Activated T-cell treated with anti-CD3 and anti-CD28 coated beads, Interleukin-2, amount 50 U/mL, for 48 hours (primary cell): Measurements from ENCODE around the gene BMPR1A.

Source experiments
- DNase-seq, 2 experiments: peaks; one replicate each; pipeline ENCODE4 v3.0.0-alpha.2; 2020

The BMPR1A gene

DNA sequence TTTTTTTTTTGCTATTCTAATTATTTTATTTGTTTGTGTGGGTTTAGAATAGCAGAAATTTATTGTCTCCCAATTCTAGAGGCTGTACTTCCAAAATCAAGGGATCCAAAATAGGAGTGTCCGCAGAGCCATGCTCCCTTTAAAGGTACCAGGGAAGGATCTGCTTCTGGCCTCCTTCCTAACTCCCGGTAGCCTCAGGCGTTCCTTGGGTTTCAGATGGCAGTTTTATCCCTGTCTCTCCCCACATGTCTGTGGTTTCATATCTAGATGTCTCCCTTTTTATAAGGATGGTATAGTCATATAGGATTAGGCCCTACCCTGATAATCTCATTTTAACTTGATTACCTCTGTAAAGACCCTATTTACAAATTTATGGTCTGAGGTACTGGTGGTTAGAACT lies 48.4 kb downstream of the BMPR1A start:
- DNase-seq = no peak

DNA sequence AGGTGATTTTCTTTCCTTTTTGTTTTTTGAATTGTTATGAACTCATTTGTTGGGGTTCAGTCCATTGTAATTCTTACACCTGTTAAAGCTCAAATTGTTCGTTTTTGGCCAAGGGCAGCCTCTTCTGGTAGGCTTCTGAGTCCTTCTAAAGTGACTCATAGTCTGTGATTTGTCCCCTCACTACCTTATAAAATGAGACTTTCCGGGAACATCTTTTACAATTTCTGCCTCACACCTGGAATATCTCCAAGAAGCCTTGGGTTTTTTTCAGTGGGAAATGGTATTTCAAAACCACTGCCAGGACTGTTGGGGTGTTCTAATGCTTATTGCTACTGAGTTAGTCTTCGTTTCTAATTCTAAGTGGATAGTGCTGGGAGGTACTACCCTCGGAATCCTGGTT lies 56.7 kb downstream of the BMPR1A start:
- DNase-seq = no peak

DNA sequence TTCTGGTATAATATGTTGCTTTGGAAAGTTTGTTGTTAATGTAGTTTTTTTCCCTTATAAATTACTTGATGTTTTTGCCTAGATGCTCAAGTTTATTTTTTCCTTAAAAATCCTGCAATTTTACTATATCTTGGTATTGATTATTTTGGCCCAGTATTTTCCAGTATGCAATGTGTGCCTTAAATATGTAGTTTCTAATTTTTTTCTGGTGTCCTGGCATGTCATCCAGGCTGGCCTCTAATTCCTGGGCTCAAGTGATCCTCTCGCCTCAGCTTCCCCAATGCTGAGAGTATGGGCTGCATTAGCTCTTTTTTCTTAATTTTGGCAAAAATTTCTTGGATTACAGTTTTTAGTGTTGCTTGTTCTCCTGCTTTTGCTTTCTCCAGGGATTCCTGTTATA lies 57.6 kb downstream of the BMPR1A start:
- DNase-seq = no peak

DNA sequence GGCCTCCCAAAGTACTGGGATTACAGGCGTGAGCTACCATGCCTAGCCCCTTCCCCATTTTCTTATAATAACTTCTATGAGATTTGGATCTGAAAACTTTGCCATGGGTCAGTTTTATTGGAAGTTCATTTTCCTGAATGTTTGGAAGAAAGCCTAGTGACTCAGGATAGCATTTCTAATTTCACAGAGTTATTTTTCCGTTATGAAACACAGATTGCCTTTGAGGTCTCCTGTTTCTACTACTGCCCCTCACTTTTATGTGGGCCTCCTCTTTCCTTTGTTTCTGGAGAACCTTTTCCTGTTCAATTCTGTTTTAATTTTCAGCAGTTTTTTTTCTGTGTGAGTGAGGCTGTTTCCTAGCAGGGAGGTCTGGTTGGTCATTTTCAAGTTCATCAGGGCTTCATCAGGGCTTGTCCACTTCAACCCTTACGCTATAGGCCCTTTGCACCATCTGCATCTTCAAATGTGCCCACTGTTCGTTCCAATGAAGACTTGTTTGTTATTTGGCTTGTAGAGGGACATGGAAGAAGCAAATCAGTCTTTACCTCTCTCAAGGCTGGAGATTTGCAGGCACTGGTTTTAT lies 58.7 kb downstream of the BMPR1A start:
- DNase-seq = no peak

DNA sequence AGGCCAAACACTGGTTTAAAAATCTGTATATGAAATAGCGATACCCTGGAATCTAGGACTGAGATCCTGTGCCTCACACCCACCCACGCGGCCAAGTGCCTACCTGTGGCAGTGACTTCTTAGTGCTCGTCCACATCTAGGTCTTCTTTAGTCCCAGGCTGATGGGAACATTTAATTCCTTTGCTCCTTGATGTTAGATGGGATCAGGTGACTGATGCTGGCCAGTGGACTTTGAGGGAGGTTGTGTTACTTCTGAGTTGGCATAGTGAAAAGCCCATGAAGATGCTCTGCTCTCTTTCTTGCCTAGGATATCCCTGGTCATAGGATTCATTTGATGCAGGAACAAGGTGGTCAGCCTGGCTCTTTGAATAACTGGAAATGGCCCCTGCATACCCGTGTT lies 59.2 kb downstream of the BMPR1A start:
- no peak for DNase-seq

DNA sequence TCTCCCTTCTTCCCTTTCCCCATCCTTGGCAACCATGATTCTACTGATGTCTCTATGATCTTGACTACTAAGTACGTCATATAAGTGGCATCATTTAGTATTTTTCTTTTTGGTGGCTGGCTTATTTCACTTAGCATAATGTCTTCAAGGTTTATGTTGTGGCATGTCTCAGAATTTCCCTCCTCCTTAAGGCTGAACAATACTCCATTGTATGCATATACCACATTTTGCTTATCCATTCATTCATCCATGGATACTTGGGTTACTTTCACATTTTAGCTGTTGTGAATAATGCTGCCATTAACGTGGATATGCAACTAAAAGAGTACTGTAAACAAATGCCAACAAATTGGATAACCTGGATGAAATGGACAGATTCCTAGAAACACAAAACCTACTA lies 60.8 kb downstream of the BMPR1A start:
- no peak for DNase-seq

DNA sequence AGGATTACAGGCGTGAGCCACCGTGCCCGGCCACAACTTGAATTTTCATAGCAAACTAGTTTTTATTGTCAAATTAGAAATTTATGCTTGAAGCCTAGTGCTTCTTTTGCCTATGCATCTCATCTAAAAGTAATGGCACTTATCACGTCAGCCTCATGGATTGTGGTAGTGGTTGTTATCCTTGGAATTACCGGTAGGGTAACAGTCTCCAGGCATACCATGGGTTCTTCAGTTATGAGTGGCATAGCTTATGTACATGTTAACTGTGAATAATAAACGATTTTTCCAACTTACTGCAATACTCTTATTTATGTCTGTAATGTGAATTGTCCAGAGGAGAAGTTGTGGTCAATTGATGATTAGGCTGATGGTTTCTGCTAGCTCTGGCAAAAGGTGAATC lies 63.1 kb downstream of the BMPR1A start:
- DNase-seq = no peak

DNA sequence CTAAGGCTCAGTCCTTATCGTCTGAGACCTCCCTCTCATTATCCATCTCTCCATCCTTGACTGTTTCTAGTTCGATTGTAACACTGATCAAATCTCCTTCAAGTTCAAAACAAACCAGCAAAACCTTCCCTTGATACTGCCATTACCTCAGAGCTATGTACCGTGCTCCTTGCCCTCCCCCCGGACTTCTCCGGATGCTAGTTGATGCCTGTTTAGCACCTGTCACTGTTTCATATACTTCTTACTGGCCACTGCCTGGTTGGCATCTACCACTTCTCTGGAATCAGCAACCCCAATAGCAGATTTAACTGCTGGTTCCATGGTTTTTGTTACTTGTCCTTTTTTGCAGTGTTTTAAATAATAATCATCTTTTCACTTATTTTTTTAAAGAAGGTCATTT lies 64.1 kb downstream of the BMPR1A start:
- DNase-seq = no peak

DNA sequence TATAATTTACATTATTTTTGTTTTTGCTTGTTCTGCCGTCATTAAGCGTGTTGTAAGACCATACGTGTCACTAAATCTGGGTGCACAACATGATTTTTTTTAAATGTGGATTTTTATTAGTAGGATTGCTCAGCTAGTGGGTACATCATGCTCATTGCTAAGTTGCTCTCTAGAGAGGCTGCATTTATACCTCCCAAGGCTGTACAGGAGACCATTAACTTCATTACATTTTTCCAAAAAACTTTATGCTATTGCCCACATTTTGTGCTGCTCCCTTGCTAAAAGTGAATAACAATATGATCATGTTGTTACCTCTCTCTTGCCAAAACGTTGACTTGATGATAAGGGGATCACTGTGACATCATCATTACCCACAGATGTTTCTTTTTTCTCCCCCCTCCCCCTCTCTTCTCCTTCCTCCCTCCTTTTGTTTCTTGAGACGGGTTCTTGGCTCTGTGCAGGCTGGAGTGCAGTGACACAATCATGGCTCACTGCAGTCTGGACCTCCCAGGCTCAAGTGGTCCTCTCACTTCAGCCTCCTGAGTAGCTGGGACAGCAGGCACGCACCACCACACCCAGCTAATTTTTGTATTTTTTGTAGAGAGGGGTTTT lies 65.1 kb downstream of the BMPR1A start:
- no peak for DNase-seq

DNA sequence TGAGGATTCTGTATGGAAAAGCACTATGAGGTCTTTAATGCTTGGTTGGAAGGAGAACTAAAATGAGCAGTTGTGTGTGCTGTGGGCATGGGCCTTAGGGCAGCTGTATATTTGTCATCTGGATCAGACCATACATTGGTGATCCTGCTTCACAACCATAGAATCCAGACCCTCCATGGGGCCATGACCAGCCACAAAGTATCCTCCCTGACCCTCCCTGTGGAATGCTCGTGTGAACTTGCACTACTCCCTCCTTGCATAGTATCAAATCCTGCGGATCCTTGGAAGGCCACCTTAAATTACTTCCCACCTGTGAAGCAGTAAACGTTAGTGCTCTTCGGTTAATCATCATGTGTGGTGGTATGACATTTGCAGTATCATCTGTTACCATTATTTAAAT lies 67.1 kb downstream of the BMPR1A start:
- no peak for DNase-seq

DNA sequence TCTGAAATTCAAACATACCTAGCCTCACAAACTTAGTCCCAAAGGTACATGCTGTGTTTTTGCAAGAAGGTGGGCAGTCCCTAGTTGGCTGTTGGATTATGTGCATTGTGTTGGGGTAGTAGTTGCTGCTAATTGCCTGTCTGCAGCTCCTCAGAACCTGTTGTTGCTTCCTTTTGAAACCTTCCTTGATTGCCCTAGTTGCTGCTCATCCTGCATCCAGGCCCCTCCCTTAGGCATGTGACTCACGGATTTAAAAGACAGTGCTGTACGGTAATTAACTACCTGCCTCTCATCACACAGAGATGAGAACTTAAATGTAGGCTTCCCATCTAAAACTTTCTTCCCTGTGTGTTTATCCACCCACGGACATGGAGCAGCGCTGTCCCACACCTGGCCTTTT lies 67.7 kb downstream of the BMPR1A start:
- DNase-seq = no peak

DNA sequence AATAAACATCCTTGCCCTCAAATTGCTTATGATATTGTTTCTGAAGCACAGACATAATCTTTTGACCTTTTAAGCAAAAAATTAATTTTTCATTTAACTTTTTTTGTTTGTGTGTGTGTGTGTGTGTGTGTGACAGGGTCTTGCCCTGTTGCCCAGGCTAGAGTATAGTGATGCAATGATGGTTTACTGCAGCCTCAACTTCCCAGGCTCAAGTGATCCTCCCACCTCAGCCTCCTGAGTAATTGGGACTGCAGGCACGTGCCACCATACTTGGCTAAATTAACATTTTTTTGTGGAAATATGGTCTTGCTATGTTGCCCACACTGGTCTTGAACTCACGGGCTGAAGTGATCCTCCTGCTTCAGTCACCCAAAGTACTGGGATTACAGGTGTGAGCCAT lies 68.9 kb downstream of the BMPR1A start:
- DNase-seq = no peak

DNA sequence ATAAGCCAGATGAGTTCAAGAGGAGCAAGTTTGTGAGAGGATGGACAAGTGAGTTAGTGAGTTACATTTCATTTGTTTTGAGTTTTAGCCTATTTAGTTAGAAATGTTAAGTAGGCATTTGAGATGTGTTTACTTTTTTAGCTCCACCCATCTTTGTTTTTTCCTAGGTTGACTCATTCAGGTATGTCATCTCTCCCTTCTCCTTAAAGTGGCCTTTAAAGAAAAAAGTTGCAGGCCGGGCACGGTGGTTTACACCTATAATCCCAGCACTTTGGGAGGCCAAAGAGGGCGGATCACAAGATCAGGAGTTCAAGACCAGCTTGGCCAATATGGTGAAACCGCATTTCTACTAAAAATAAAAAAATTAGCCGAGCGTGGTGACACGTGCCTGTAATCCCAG lies 71.2 kb downstream of the BMPR1A start:
- no peak for DNase-seq

DNA sequence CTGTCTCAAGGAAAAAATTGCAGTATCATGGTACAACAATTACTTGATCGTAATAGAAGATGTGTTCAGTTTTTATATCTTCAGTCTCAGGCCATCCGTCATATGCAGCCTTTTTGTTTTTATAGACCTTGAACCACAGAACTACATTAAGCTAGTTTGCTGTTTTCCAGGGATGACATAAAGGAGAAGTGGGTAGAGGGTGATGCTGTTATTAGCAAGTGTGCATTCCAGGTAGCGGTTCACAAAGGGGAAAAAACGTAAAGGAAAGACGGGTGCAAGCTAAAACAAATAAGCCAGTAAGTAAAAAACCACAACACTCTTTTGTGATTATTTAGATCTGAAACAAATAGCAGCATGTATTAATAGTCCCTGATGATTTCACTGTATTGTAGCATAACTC lies 71.7 kb downstream of the BMPR1A start:
- no peak for DNase-seq

DNA sequence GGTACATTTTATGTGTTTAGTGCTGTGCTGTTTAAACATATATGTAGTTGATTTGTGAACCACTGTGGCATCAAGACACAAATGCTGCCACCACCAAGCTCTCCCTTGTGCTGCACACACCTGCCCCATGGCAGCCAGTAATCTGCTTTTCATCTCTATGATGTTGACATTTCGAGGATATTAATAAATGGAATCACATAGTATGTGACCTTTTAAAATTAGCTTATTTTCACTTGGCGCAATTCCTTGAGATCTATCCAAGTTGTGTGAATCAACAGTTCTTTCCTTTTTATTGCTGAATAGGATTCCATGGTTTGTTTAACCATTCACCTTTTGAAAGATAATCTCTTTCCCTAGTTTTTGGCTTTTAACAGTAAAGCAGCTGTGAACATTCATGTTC lies 73.1 kb downstream of the BMPR1A start:
- no peak for DNase-seq

DNA sequence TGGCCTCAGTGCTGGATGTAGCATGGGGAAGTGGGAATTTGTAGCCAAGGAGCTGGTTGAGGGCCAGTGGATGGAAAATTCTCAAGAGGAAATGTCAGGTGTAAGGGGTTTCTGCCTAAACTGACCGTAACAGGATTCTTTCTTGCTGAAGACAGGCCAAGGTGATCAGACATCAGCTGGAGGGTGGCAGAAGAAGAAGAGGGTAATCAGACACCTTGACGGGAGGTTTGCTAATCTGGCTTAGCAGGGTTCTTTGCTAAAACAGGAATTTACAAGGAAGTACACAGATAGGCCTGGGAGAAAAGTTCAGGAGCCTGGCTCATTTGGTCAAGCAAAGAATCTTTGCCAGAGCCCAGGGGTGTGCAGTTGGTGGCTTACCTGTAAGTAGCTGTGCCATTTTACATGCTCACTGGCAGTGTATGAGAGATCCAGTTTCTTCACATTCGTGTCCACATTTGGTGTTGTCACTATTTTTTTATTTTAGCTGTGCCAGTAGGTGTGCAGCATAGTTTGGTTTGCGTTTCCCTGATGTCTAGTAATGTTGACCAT lies 73.7 kb downstream of the BMPR1A start:
- no peak for DNase-seq

DNA sequence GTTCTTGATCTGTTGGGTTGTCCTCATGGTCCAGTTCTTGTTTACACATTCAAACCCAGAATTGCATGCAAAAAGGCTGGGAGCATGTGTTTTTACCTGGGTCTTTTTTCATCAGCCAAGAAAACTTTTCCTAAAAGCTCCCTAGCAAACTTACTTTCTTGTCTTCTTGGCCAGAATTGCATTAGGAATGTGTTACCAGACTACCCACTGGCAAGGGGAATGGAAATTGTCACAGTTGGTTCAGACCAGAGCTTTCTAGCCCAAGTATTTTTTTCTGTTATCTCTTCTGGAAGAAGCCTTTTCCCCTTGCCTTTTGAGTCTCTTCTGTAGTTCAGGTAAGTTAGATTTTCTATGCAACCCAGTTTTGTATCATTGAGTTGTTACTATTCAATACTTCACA lies 77.5 kb downstream of the BMPR1A start:
- DNase-seq = no peak

DNA sequence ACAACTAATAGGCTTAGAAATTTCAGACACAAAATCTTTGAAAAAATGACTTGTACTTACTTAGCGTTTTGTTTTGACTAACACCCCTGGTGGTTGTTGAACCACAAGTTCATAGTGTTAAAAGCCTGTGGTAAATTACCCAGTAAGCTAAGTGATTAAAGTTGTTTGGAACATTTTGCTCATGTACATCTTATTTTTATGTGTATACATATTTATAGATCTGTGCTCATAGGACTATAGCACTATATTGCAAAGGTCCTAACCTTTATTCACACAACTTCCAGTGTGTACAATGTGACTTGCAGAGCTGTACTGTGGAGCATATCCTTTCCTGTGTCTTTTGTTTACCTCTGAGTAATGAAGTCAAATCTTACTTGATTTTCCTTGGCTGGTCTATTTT lies 79.6 kb downstream of the BMPR1A start:
- no peak for DNase-seq

DNA sequence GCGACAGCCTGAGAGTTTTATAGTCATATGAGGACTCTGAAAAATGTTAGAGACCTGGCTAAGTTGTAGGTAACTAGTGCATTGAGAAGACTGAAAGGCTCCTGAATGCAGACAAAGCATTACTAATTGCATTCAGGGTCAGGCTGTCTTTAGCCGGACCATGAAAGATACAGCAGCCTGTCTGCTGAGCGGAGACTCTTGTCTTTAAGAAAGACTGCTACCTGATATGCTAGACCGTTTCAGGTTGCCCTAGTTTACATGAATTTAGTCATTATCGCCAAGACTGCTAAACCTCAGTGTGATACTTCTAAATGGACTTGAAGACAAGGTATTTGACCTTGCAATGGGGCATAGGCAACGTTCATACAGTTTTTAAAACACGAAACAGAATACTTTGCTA lies 81.2 kb downstream of the BMPR1A start:
- no peak for DNase-seq

DNA sequence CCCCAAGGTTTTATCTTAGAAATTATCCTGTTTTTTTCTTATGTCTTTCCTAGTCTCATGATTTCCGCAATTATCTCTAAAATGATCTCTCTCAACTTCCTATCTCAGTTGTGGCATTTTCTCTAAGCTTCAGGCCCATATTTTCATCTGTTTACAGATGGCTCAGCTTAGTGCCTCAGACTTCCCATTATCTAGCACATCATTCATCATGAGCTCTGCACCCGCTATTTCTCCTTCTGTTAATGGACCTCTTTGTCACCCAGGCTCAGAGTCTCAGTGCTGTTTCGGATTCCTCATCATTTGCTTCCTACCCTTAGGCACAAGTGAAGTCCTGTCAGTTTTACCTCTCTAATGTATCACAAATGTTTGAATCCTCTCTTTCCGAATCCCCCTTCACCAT lies 84.1 kb downstream of the BMPR1A start:
- no peak for DNase-seq

DNA sequence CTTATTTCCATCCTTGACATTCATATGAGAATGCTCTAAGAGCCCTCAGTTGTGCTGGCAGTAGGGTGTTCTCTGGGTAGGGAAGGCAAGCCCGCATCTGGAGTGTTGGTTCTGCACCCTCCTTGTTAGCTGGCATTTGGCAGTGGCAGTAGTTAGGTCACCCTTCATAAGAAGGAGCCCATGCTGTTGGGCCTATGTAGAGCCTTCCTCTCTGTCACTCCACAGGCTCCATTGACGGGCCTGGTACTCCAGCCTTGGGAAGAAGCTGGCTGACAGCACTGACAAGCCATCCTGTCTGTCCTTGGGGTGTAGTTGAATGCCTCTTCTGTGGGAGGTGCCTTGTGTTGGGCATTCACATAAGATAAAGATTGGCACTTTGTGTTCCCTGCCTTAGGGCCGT lies 89.7 kb downstream of the BMPR1A start:
- DNase-seq = no peak

DNA sequence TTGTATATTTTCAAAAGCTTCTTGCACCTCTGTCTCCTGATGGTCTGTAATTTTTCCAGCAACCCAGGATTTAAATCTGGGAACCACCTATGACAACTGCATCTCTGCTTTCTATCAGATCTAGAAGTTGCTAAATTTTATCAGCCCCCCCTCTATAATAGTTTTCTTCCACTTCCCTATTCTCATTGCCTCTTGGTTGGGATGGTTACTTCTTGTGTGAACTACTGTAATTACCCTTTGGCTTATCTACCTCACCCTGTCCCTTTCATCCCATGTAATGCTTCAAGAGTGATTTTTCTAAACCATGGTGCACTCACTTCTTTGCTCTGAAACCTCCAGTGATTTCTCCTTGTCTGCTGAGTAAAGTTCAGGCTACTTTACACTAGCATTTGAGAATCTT lies 92.3 kb downstream of the BMPR1A start:
- no peak for DNase-seq

DNA sequence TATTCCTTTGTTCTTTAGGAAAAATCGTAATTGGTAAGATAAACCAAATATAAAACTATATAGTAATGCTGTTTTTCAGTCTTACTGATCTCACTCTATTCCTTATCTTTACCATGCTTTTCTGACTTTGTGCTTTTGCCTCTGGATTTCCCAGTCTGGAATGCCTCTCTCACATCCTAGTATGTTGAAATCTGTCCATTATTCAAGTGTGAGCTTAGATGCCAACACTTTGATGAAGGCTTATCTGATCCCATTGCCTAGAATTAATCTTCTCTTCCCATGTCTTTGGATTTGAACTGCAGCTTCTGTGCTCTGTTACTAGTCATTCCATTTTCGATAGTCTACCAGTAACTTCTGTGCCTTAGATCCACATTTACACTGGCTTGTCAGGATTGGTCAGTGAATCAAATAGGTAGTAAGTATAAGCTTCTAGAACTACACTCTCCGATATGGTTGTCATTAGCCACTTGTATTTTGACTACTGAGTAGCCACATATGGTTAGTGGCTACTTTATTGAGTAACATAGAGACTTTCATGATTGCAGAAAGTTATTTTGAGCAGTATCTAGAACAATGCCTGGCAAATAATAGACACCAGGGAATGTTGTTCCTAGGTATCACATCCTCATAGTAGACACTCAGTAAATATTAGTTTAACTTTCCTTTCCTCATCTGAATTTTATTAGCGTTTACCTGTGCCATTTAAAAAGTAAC lies 92.9 kb downstream of the BMPR1A start:
- DNase-seq = no peak

DNA sequence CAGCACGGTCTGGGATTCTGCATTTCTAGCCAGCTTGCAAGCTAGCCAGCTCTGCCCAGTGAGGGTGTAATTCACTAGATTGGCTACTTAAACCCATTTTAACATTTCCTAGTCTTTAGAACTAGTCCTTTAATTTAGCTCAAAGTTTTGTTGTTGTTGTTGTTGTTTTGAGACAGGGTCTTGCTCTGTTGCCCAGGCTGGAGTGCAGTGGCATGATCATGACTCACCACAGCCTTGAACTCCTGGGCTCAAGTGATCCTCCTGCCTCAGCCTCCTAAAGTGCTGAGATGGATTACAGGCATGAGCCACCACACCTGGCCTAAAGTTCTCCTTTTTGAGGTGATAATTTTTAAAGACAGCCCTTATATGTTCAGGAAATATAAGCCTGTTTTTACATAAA lies 94.1 kb downstream of the BMPR1A start:
- no peak for DNase-seq
